OCI-LY7 (cell line): ENCODE results near the gene HK2. TPM values are rescaled to one million over a fixed set of nuclear protein-coding genes. Genes with fewer than 3 reads are reported as not detected.

Experiments
- BruUV-seq: library from RNA; stranded (reverse); fragments of 400-500 nt; replicated peaks from 2 replicates; lab custom pipeline; 2021; lab: Mats Ljungman, UMichigan
- CTCF ChIA-PET: fragments of 300-600 bp; sonication (Branson Sonifier 250); formaldehyde crosslinking; loops from one replicate; lab custom pipeline; 2022; ENCODE audit warnings: antibody characterized with exemption; ENCODE audit not compliant: unreplicated experiment; lab: Charles Lee
- POLR2A ChIA-PET: fragments of 300-600 bp; sonication (Branson Sonifier 250); formaldehyde crosslinking; loops from one replicate; lab custom pipeline; 2022; ENCODE audit warnings: antibody characterized with exemption; lab: Charles Lee
- DNase-seq: peaks from one replicate; pipeline ENCODE4 v3.0.0-alpha.2; 2015; ENCODE audit warnings: low spot score
- H2AFZ ChIP-seq: fragments of 200-600 bp; sonication (generic), shearing (Covaris generic); 2 replicates; pipeline ENCODE4 v1.6.1; 2014; ENCODE audit warnings: mild to moderate bottlenecking, antibody characterized with exemption, low read length, moderate library complexity
- H3K27ac ChIP-seq: fragments of 200-600 bp; sonication (generic); 2 replicates; pipeline ENCODE4 v1.5.1; 2014; ENCODE audit warnings: mixed run types, low read depth, mild to moderate bottlenecking, moderate library complexity, low read length, inconsistent platforms; ENCODE audit not compliant: poor library complexity, severe bottlenecking
- H3K36me3 ChIP-seq: fragments of 200-600 bp; sonication (generic); 2 replicates; pipeline ENCODE4 v1.6.1; 2014; ENCODE audit warnings: mild to moderate bottlenecking, antibody characterized with exemption, low read length, moderate library complexity, mixed read lengths; ENCODE audit not compliant: insufficient read depth
- H3K4me1 ChIP-seq: fragments of 200-600 bp; sonication (generic); 2 replicates; pipeline ENCODE4 v1.5.1; 2014; ENCODE audit warnings: mild to moderate bottlenecking, low read length; ENCODE audit not compliant: insufficient read depth, poor library complexity, severe bottlenecking
- H3K4me2 ChIP-seq: fragments of 200-600 bp; sonication (generic); 2 replicates; pipeline ENCODE4 v1.6.1; 2014; ENCODE audit warnings: mild to moderate bottlenecking, low read length
- H3K4me3 ChIP-seq: fragments of 200-600 bp; sonication (generic); 2 replicates; pipeline ENCODE4 v1.5.1; 2014; ENCODE audit warnings: mild to moderate bottlenecking, low read depth, low read length; ENCODE audit not compliant: poor library complexity, severe bottlenecking
- H3K79me2 ChIP-seq: fragments of 200-600 bp; sonication (generic); 2 replicates; pipeline ENCODE4 v1.6.1; 2016; ENCODE audit warnings: low read depth, mild to moderate bottlenecking, low read length, moderate library complexity, mixed read lengths; ENCODE audit not compliant: insufficient read depth
- H3K9me2 ChIP-seq: fragments of 200-600 bp; sonication (generic); 2 replicates; pipeline ENCODE4 v1.6.1; 2016; ENCODE audit warnings: mild to moderate bottlenecking, low read length, mixed read lengths; ENCODE audit not compliant: insufficient read depth
- H3K9me3 ChIP-seq: fragments of 200-600 bp; sonication (generic); 2 replicates; pipeline ENCODE4 v1.6.1; 2014; ENCODE audit warnings: mild to moderate bottlenecking, mixed run types, low read length, mixed read lengths
- H4K20me1 ChIP-seq: fragments of 200-600 bp; sonication (generic); 2 replicates; pipeline ENCODE4 v1.6.1; 2014; ENCODE audit warnings: mild to moderate bottlenecking, antibody characterized with exemption, low read length, moderate library complexity, mixed read lengths; ENCODE audit not compliant: insufficient read depth
- EZH2phosphoT487 ChIP-seq: fragments of 200-600 bp; sonication (generic); IDR thresholded peaks from 2 replicates; pipeline ENCODE4 v1.6.1; 2018; ENCODE audit warnings: low read depth, borderline replicate concordance, mild to moderate bottlenecking, mixed run types, antibody characterized with exemption, low read length, moderate library complexity, mixed read lengths
- intact Hi-C: fragments of 100-400 bp; cut with micrococcal nuclease; formaldehyde crosslinking; loops from one replicate; pipeline ENCODE4 v1.10.0; 2022; ENCODE audit not compliant: unreplicated experiment
- total RNA-seq, 2 experiments: library from RNA; depleted of rRNA in 1 of 2; stranded (reverse); fragments of >200 nt in 1 of 2; shearing (Covaris generic) in 1 of 2; gene quantifications; 2 replicates each; pipeline ENCODE4 v1.2.3, GENCODE V29; 2014 to 2022
- TF ChIP-seq, protein P1 (sequence below): fragments of 200-600 bp; sonication (generic); conservative IDR thresholded peaks from 2 replicates; pipeline ENCODE4 v1.5.1; 2014; ENCODE audit warnings: mild to moderate bottlenecking, antibody characterized with exemption, low read length, moderate library complexity, mixed read lengths

HK2 gene
- total RNA-seq, 2 experiments from 2014 or later = 8.6 to 50.5 TPM

DNA sequence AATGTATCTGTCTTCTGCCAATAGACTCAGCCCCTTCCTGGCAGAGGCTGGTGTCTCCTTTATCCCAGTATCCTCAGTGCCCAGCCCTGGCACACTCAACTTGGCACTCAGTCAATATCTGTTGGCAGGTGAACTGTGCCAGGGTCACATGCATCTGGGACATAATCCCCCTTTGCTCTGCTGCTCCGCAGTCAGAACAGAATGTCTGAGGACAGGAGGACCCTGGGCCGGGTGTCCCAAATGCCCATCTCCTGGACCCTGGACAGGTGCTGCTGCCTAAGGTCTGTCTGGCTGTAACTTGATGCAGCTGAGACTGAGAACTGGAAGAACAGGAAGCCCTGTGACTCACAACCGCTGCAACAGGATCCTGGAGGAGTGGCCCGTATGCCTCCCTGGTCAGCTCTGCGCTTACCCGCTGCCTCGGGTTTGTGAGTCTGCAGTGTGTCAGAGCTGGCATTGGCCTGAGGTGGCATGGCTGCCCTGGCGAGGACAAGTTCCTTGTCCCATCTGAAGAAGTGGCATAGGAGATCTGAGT, 11.4 kb downstream of the HK2 start:
- Histone ChIP-seq H3K79me2 (peaks cover 89% of the 10 kb centered on the region), H3K36me3 (peaks cover 14% of the 10 kb centered on the region), H4K20me1 (peaks cover 58% of the 10 kb centered on the region), H3K9me2 (no peaks in the 10 kb centered on the region), H3K4me1 (peaks cover 43% of the 10 kb centered on the region), H3K4me3 (no peak overlapping the region), H3K9me3 (no peaks in the 10 kb centered on the region), H3K4me2 (no peak overlapping the region), H3K27ac (no peak overlapping the region), H2AFZ (no peak overlapping the region)
- BruUV-seq = no TSS peak
- DNase-seq = no peak
- TF ChIP-seq, protein P1, sequence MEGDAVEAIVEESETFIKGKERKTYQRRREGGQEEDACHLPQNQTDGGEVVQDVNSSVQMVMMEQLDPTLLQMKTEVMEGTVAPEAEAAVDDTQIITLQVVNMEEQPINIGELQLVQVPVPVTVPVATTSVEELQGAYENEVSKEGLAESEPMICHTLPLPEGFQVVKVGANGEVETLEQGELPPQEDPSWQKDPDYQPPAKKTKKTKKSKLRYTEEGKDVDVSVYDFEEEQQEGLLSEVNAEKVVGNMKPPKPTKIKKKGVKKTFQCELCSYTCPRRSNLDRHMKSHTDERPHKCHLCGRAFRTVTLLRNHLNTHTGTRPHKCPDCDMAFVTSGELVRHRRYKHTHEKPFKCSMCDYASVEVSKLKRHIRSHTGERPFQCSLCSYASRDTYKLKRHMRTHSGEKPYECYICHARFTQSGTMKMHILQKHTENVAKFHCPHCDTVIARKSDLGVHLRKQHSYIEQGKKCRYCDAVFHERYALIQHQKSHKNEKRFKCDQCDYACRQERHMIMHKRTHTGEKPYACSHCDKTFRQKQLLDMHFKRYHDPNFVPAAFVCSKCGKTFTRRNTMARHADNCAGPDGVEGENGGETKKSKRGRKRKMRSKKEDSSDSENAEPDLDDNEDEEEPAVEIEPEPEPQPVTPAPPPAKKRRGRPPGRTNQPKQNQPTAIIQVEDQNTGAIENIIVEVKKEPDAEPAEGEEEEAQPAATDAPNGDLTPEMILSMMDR = no peak
- no peak for TF ChIP-seq EZH2phosphoT487
- intact Hi-C loops = no loop called here
- CTCF ChIA-PET = no interaction called here
- POLR2A ChIA-PET = interaction anchor here (0.8 to 1.0 kb wide), 2 partner anchors 8 to 10 kb away, joined by 3 to 4 read pairs; no protein-coding TSS in a partner anchor

DNA sequence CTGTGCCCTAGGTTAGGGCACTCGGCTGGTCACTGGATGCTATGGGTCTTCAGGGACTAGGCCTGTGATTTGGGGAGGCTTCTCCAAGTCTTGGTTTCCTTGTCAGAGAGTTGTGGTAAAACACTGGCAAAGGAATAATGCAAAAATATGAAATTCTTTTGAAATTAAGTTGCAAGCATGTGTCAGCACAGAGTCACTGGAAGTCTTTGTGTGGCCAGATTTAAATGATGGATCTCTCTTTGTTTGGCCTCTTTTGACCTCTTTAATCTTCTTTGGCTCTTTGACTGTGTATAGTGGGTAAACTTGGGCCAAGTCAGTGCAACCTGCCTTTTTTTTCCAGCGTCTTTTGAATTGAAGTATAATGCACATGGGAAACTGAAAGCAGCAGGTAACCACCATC, 12.1 kb downstream of the HK2 start:
- Histone ChIP-seq H3K36me3 (peaks cover 19% of the 10 kb centered on the region; the same call in 1 of the 2 replicates), H3K4me1 (peaks cover 51% of the 10 kb centered on the region), H3K27ac (no peak overlapping the region), H3K9me2 (no peaks in the 10 kb centered on the region), H3K79me2 (peaks cover 91% of the 10 kb centered on the region), H3K4me2 (no peak overlapping the region), H3K9me3 (no peaks in the 10 kb centered on the region), H2AFZ (no peak overlapping the region), H4K20me1 (peaks cover 62% of the 10 kb centered on the region), H3K4me3 (no peak overlapping the region)
- no peak for DNase-seq
- no peak for TF ChIP-seq EZH2phosphoT487
- TF ChIP-seq, protein P1 = no peak
- ChIA-PET POLR2A (interaction anchor here (1.0 kb wide), 1 partner anchor 9 kb away, joined by 3 read pairs; no protein-coding TSS in a partner anchor), CTCF (no interaction called here)
- no TSS peak for BruUV-seq
- intact Hi-C loops = no loop called here

DNA sequence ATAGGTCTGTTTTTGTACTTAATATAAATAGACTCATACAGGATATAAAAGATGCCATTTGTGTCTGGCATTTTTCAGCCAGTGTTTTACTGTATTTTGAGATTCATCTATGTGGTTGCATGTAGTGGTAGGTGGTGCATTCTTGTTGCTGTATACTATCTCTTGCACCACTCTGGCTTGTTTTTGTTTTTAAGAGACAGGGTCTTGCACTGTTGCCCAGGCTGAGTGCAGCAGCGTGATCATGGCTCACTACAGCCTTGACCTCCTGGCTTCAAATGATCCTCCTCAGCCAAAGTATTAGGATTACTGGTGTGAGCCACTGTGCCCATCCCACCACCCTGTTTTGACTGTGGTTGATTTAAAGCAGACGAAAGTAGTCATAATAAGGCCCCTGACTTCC, 12.6 kb downstream of the HK2 start:
- H2AFZ ChIP-seq = no peak overlapping the region
- BruUV-seq = no TSS peak
- H3K4me2 ChIP-seq = no peak overlapping the region
- H3K9me3 ChIP-seq = no peaks in the 10 kb centered on the region
- POLR2A ChIA-PET = interaction anchor here (4.2 kb wide), 1 partner anchor 9 kb away, joined by 43 read pairs; no protein-coding TSS in a partner anchor
- peaks cover 58% of the 10 kb centered on the region for H4K20me1 ChIP-seq
- H3K27ac ChIP-seq = no peak overlapping the region
- H3K9me2 ChIP-seq = no peaks in the 10 kb centered on the region
- no peak for TF ChIP-seq EZH2phosphoT487
- TF ChIP-seq, protein P1 = no peak
- intact Hi-C loops = no loop called here
- peaks cover 21% of the 10 kb centered on the region; the same call in 1 of the 2 replicates for H3K36me3 ChIP-seq
- H3K79me2 ChIP-seq = peaks cover 91% of the 10 kb centered on the region
- peaks cover 52% of the 10 kb centered on the region for H3K4me1 ChIP-seq
- CTCF ChIA-PET = no interaction called here
- H3K4me3 ChIP-seq = no peak overlapping the region
- DNase-seq = no peak
